HG02885 (cell line): ENCODE data around the gene ST8SIA4.

Experiments
- ATAC-seq: cut with Tn5 transposase; IDR thresholded peaks from one replicate; pipeline ENCODE4 v1.9.1; 2021; ENCODE audit warnings: mild to moderate bottlenecking; ENCODE audit not compliant: unreplicated experiment, poor library complexity

Gene ST8SIA4

GRCh38 chr5:100903039-100903887 is at the start of gene ST8SIA4:
TSS of gene ST8SIA4 (minus strand) at chr5:100903282. CDS start at chr5:100902955, 327 bp downstream.
- ATAC-seq: peak; percentile 70

- ATAC-seq: no peak
Measured at GRCh38 chr5:100950985-100951384, 47.9 kb upstream of the ST8SIA4 start.

- ATAC-seq: no peak
Measured at GRCh38 chr5:100913298-100913697, 10.2 kb upstream of the ST8SIA4 start.

GRCh38 chr5:100909034-100909433 is 6.0 kb upstream of the ST8SIA4 start:
- no peak for ATAC-seq

GRCh38 chr5:100905259-100905914 is 2.3 kb upstream of the ST8SIA4 start:
- no peak for ATAC-seq

- ATAC-seq: peak; percentile 22
Measured at GRCh38 chr5:100904259-100904861, 1.3 kb upstream of the ST8SIA4 start.

- no peak for ATAC-seq
Measured at GRCh38 chr5:100902440-100903038, 543 bp downstream of the ST8SIA4 start.

GRCh38 chr5:100901821-100902341 is 1.2 kb downstream of the ST8SIA4 start:
- peak; percentile 11 for ATAC-seq

- peak; percentile 37 for ATAC-seq
Measured at GRCh38 chr5:100900796-100901781, 2.0 kb downstream of the ST8SIA4 start.

- ATAC-seq: peak; percentile 7
Measured at GRCh38 chr5:100900142-100900795, 2.8 kb downstream of the ST8SIA4 start.

GRCh38 chr5:100899675-100900074 is 3.4 kb downstream of the ST8SIA4 start:
- ATAC-seq: no peak

- no peak for ATAC-seq
Measured at GRCh38 chr5:100898504-100899346, 4.4 kb downstream of the ST8SIA4 start.

GRCh38 chr5:100896054-100896453 is 7.0 kb downstream of the ST8SIA4 start:
- no peak for ATAC-seq

- peak; percentile 76 for ATAC-seq
Measured at GRCh38 chr5:100890461-100891008, 12.5 kb downstream of the ST8SIA4 start.

GRCh38 chr5:100889896-100890295 is 13.2 kb downstream of the ST8SIA4 start:
- ATAC-seq: no peak

- peak; percentile 54 for ATAC-seq
Measured at GRCh38 chr5:100889165-100889743, 13.8 kb downstream of the ST8SIA4 start.

GRCh38 chr5:100877274-100877673 is 25.8 kb downstream of the ST8SIA4 start:
- no peak for ATAC-seq
